ENCODE measurements around the gene GRPEL2.

The GRPEL2 gene

DNA sequence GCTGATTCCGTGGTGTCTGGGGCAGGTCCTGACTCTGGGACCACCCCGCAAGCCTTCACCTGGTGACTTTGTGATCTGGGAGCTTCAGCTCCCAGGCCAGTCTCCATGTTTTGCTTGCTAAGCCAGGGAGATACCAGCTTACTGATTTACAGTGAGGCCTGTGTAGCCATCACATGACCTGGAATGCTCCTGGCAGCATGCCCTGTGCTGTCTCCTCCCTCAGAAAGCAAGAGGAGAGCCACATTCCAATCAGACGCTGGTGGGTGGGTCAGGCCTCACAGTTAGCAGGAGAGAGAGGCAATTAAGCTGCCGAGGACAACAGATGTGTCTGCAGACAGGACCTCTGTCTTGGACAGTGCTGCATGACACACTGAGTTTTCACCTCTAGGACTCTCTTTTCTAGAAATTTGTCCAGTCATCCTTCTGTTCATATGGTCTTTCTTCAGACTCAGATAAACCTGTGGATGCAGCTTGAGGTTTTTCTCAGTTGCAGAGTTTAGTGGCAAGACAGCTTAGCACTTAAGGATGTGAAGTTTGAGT lies 24.4 kb upstream of the GRPEL2 start:
- DNase-seq, result peak; percentile 71

DNA sequence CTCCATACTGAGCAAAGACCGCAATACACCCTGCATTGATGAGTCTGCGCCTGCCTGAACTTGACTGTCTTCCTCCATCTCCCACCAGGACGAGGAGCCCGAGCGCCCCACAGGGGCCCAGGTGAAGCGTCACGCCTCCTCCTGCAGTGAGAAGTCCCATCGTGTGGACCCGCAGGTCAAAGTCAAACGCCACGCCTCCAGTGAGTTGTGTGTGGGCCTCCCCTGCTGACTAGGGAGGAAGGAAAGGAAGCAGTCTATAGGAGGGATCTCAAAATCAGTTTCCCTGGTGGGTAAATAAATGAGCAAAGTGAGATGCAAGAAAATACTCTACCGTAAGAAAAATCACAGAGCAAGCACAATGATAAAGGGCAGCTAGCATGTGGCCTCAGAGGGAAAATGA lies 22.8 kb upstream of the GRPEL2 start:
- DNase-seq, result no peak

DNA sequence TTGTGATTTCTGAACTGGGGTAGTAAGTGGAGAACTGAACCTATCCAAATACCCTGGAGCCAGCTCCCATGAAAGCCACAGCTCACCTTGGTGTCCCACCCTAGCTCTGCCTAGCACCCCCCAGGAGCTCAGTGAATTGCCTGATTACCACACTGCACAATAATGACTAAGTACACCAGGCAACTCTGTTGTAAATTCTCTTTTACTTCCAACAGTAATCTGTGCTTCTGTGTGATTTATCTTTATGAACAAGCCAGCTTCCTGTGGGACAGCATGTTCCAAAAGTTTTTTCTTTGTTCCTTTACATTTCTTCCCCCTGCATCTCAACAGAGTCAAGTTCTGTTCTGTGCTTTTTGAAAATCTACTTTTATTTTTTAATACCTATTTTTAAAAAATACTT lies 22.1 kb upstream of the GRPEL2 start:
- no peak for DNase-seq

DNA sequence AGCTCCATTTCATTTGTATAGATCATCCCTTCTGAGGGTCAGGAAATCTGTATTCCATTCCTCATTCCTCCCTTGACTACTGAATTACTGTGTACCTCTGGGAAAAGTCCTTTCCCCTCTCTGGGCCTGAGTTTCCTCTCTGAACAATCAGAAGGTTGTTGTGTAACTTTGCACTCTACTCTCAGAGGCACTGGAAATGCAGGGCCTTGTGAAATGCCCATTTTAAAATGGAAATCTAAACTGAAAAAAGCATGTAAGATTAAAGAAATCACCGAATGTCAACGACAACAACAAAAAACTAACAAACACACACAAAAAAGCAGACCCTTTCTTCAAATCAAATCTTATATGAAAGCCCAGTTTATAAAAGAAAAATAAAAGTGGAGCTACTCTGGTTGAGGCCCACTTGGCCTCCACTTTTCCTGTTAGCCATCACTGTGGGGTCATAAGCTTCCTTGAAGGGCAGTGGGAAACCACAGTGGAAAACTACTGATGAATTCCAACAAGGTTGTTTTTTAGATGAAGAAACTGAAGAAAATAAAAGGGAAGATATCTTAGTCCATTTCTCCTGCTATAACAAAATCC lies 21.6 kb upstream of the GRPEL2 start:
- no peak for DNase-seq

GRCh38 chr5:149324641-149325040 lies 20.7 kb upstream of the GRPEL2 start:
- DNase-seq, result no peak

GRCh38 chr5:149325166-149325735 lies 20.0 kb upstream of the GRPEL2 start:
- DNase-seq, result no peak

DNA sequence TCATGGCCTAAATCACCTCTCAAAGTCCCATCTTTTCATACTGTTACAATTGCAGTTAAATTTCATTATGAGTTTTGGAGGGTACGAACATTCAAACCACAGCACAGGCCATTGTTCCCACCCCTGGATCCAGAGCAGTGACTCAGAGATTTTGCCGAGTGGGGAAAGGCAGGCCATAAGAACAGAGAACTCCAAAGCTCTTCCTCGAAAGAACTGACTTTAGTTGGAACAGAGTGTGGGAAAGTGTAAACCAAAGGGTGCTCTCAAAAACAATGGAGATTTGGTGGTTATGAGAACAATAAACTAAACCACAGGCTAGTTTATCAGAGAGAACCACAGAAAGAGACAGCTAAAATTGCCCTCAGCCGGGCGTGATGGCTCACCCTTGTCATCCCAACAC lies 19.4 kb upstream of the GRPEL2 start:
- DNase-seq, result no peak

DNA sequence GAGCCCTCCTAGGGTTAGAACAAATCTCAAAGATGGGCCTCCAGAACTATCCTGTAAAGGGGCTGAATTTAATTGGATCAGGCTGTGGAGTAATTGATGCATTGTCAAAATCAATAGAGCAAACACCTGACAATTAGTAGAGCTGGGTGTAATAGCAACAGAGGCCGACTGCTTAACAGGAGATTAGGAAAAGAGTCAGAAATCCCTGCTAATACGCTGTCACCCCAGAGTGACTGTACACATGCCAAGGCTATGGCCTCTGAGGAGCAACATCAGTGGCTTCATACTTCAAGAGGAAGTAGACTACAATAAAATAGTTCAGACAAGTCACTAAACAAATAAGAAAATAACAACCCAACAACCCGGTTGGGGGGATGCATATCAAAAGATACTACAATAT lies 18.7 kb upstream of the GRPEL2 start:
- no peak for DNase-seq

DNA sequence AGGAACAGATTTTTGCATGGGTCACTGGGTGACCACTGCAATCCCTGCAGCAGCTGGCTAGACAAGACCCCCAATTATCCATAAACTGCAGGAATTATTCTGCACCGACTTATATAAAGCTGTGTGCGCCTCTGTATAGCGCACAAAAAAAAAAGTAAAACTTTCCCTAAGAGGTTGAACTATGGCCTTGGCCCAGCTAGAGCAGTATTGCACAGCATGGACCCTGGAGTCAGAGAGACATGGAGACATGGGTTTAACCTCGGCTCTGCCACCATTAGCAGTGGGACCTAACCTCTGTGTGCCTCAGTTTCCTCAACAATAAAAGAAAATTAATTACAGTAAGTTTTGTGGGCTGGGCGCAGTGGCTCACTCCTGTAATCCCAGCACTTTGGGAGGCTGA lies 17.1 kb upstream of the GRPEL2 start:
- no peak for DNase-seq

- DNase-seq, result no peak
These were observed 11.4 kb upstream of the GRPEL2 start for GRCh38 chr5:149333711-149334443.

DNA sequence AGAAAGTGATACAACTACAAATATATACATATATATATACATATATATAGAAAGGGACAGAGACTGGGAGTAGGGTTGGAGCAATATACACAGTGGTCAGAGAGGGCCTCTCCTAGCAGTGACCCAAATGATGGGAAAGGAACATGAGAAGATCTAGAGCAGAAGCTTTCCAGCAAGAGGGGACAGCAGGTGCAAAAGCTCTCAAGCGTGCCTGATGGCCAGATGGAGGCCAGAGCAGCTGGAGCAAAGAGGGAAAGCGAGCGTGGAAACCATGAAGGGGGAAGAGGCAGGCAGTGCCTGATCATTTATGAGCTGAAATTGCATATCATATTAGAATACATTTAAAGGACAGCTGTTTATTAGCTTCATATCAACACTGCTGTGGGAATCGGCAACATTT lies 7.6 kb upstream of the GRPEL2 start:
- no peak for DNase-seq

DNA sequence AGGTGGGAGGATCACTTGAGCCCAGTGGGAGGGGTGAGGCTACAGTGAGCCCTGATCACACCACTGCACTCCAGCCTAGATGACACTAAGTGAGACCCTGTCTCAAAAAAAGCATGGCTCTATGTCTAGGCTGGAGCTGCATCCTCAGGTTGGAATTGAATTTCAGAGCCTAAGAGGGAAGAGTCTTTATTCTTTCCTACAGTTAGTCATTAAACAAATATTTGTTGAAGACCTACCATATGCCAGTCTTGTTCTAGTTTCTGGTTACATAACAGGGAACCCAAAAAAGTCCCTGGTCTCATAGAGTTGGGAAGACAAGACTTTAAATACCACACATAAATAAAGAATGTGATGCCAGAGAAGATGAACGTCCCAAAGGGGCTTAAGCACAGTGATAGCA lies 6.9 kb upstream of the GRPEL2 start:
- DNase-seq, result no peak

GRCh38 chr5:149340920-149341319 lies 4.4 kb upstream of the GRPEL2 start:
- no peak for DNase-seq

- DNase-seq, result no peak
These were observed 3.4 kb upstream of the GRPEL2 start for GRCh38 chr5:149341876-149342275.

DNA sequence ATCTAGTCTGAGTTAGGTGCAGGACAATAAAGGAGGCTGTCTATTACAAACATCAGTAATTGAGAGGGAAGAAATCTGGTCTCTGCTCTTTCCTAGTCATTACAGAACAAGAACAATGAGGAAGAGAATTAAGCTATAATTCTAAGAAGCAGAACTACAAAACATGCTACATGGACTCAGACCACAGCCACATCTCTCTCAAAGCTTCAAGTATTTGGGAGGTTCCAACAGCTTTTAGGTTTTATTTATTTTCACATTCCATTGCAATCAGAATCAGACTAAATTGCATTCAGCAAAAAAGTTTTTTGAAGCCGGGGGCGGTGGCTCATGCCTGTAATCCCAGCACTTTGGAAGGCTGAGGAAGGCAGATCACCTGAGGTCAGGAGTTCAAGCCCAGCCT lies 1.1 kb upstream of the GRPEL2 start:
- no peak for DNase-seq

- DNase-seq, result no peak
These were observed 558 bp downstream of the GRPEL2 start for GRCh38 chr5:149345892-149346222.

- no peak for DNase-seq
These were observed 3.2 kb downstream of the GRPEL2 start for GRCh38 chr5:149348518-149348917.

GRCh38 chr5:149349382-149349781 lies 4.1 kb downstream of the GRPEL2 start:
- DNase-seq, result no peak

- no peak for DNase-seq
These were observed 6.9 kb downstream of the GRPEL2 start for GRCh38 chr5:149352169-149352568.

GRCh38 chr5:149353911-149354310 lies 8.6 kb downstream of the GRPEL2 start:
- DNase-seq, result no peak

GRCh38 chr5:149355688-149356087 lies 10.4 kb downstream of the GRPEL2 start:
- DNase-seq, result no peak

GRCh38 chr5:149356391-149356790 lies 11.1 kb downstream of the GRPEL2 start:
- DNase-seq, result no peak

- peak; percentile 86 for DNase-seq
These were observed 12.3 kb downstream of the GRPEL2 start, which contains the start of gene PCYOX1L for GRCh38 chr5:149357370-149358293. Gene PCYOX1L, plus strand, starts transcription at chr5:149358046. Its CDS starts 23 bp downstream, at chr5:149358069.
